GM18867 (cell line): ENCODE data around the gene SYPL1.

Experiments used
- ATAC-seq: cut with Tn5 transposase; IDR thresholded peaks from one replicate; pipeline ENCODE4 v1.9.1; 2021; ENCODE audit warnings: mild to moderate bottlenecking, moderate library complexity; ENCODE audit not compliant: unreplicated experiment

SYPL1 gene

DNA sequence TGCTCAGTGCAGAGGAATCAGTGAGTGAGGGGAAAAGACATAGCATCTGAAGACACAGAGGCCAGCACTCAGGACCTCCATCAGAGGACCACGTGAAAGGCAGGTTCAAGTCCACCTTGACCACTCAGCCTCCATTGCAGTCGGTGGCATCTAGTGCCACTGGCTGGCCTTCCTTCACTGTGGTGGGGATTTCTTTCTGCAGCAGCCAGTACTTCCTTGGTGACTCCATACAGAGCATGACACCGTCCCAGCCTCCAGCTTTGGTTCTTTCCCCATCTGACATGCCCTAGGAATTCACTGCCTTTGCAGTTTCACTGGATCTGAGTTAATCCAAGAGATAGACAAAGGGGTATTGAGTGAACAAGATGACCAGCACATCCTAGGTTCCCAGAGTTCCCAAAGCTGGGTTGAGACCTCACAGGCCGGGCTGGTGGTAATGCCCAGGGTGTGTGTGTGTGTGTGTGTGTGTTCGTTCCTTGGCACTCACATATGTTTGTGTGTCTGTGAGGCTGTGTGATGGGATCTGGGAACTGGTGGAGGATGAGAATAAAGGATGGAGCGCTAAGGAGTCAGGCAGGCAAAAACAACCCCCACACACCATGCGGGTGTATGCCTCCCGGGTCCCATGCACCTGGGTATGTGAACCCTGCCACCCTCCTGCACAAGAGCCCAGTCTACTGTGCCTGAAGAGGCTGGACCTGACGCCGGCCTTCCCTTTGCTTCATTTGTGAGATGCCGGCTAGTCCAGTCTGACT, 57.8 kb downstream of the SYPL1 start:
- ATAC-seq = no peak

DNA sequence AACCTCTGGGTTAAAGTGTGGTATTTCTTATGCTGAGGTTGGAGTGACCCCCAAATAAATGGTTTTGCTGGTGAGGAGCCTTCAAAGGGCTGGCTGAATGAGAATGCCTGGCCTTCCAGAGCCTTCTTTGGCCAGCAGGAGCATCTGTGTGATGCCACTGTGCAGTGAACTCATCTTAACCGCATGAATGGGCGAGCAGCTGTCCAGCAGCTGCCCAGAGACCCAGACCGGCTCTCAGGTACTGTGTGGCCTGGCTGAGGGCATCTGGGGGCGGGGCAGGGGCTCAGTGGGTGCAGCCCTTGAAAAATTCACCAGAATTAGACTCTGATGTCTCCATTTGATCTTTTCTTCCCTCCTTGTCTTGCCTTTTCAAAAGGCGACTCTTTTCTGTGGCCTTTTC, 59.0 kb downstream of the SYPL1 start:
- no peak for ATAC-seq

DNA sequence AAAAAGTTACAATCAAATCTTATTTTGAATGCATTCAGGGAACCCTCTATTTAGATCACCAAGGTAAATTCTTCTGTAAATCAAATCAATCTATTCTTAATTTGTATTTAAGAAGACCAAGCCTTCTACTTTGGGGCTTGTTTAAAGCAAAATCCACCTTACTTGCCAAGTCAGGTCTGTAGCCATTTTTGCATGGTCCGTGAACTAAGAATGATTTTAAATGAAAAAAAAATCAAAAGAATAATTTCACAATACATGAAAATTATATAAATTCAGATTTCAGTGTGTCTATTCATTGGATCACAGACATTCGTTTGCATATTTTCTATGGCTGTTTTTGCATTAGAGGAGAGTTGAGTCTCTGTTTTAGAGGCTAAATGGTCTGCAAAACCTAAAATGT, 59.4 kb downstream of the SYPL1 start:
- ATAC-seq = no peak

DNA sequence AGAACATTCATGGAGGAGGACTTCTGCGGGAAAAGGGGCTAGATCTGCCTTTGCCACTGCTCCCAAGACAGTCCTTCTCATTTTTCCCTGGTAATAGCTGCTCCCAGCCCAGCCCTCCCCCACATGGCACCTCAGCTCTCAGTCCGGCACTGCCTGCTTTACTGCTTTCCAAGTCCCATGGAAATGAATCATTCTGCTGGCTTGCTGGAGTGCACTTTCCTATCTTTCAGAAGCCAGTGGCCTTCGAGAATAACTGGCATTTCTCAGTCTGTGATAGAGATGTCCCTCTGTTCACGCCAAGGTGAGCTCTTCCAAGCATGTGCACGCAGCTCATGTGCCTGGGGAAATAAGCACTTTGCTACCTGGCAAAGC, 61.4 kb downstream of the SYPL1 start:
- ATAC-seq = no peak

DNA sequence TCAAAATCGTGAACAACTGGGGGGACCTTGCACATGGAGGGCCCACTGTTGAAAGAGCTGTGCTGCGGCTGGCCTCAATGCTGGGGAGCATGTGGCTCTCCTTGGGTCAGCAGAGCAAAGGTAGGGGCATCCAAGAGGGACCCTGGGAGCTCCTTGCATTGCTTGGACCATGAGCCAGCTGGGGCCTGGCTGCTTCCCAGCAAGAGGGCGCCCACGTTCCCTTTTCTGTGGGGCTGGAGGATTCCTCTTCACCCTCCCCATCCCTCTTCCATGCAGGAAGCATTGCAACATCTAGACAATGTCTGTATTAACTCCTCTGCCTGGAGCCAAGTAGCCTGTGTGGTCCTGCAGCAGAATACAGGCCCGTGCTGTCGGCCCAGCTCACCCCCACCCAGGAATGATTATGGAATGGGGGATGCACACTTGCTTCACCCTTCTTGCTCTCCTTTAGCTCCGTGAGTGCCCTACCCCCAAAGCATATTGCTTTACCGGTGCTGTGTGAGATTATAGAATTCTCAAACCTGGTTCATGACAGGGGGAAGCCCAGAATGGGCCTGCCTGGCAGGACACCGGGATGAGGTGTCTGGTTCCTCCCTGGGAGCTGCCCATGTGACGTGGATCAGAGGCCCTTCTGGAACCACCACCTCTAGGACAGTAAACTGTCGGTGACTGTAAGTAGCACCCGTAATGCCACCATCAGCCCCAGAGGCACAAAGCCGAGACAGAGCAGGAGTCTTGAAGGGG, 61.9 kb downstream of the SYPL1 start:
- ATAC-seq = no peak

DNA sequence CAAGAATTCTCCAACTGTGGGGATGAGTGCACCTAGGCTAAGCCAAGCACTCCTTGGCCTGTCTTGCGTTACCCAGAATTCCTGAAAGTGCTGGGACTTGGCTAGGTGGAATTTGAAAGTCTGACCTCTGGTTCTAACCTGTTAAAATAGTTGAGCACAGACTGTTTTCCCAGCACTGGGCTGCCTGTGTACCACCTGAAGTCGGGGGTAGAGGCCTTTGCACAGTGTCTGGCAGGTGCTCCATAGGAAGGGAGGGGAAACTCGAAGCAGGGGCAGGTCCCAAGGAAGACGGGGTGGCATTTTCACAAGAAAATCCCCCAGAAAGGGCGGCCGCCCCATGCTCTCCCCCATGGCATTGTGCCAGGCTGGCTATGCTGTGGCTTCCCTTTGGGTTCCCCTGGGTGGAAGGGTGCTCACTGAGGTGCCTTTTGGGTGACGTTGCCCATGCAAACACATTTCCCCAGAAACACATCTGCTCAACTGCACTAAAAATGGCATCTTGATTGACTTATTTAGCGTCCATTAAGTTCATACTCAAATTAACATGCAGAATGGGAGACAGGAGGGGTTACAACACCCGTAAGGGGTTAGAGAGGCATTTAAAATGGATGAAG, 62.9 kb downstream of the SYPL1 start:
- ATAC-seq = no peak

DNA sequence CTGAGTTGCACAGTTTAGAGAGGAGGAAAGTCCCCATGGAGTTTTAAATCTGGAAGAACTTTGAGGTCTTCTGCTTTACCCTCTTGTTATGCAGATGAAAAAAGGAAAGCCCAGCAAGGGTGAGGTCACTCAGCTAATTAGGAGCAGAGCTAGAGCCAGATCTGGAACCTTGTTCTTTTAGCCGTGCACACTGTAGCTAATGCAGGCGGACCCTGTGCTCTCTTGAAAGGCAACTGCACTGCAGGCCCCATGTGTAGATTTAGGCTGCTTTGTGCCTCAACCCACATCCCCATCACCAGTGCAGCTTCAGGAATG, 63.4 kb downstream of the SYPL1 start:
- ATAC-seq = no peak

DNA sequence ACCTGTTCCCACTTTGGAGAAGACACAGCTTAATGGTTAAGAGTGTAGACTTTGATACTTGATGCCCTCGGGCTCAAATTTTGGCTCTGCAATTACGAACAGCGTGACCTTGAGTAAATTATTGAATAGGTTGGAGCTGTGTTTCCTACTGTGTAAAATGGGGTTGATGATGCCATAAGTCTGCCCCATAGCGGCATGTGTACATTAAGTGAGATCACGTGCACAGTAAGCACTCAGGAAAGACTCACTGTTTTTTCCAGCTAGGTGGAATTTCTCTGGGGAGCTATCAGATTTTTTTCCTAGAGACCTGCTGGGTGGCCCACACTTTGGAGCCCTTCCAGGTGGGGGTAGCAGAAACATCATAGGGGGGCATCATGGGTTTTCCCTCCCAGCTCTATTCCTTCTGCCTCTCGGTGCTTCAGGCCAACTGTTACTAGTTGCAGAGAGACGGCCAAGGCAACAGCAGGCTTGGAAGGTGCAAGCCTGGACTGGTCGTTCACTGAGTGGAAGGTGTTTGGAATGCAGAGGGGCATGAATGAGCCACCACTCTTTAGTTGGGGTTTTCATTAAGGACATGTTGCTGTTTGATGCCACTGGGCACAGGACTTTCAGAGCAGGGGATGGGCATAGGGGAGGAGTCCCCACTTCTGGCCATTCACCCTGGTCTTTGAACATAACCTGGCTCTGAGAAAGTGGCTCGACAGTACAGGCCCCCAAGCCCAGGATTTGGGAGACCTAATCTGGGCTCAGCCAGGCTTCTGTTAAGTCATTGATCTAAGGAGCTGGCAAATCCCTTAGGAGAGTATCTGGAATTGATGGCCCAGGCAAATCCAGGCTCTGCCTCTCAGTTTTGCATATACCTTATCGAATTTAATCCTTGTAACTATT, 64.0 kb downstream of the SYPL1 start:
- no peak for ATAC-seq

DNA sequence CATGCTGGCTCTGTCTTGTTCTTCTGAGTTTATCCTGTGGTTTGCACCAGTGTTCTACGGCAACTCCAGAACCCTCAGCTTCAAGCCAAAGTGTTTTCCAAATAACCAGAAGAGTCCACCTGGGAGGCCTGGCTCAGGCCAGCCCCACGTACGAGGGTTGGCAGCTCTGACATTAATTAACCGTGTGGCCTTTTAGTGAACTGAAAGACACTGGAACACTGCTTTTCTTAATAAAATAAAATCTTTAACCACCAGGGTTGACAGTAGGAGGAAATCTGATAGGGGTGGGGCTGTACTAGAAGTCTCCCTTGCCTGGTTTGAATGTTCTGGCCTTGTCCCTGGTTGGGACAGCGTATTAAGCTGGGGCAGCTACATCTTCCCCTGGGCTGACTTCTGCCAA, 64.9 kb downstream of the SYPL1 start:
- no peak for ATAC-seq

DNA sequence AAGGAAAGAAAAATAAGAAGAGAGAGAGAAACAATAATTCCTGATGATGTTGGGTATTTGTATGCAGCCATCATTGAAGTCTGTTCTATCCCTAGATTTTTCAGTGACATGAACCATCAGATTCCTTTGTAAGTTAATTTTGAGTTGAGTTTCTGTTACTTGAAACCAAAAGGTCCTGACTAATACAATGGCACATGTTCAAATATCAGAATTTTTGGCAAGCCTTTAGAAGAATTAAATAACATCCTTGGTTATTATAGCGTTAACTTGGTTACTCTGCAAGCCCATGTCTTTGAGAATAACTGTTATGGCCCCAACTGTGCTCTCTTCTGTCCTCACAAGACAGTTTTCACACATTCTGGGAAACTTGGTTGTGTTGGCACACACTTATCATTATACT, 66.5 kb downstream of the SYPL1 start:
- ATAC-seq = no peak

DNA sequence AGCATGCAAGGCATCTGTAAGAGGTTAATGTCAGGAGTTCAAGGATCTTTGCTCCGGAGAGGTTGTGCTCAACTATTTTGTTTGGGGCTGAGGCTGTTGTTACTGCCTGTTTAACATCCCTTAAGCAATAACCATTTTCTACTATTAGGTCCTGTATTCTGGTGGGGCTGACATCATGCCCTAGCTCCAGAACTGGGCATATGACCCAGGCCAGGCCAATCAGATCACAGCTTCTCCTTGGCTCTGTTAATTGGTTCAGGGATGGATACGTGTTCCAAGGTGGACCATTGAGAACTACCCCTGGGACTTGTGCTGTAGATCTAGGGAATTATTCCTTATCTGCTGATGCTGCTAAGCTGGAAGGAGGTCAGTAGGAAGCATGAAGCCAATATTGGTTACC, 67.0 kb downstream of the SYPL1 start:
- no peak for ATAC-seq

DNA sequence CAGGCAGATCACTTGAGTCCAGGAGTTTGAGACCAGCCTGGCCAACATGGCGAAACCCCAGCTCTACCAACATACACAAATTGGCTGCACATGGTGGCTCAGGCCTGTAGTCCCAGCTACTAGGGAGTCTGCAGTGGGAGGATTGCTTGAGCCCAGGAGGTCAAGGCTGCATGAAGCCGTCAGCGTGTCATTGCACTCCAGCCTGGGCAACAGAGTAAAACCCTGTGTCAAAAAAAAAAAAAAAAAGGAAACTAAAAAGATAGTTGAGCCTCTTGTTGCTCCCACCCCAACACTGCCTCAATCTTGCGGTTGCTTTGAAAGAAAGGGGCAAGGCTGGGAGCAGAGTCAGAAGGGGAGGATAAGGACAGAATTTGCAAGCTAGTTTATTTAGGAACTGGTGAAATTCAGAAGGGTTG, 69.9 kb downstream of the SYPL1 start:
- no peak for ATAC-seq

DNA sequence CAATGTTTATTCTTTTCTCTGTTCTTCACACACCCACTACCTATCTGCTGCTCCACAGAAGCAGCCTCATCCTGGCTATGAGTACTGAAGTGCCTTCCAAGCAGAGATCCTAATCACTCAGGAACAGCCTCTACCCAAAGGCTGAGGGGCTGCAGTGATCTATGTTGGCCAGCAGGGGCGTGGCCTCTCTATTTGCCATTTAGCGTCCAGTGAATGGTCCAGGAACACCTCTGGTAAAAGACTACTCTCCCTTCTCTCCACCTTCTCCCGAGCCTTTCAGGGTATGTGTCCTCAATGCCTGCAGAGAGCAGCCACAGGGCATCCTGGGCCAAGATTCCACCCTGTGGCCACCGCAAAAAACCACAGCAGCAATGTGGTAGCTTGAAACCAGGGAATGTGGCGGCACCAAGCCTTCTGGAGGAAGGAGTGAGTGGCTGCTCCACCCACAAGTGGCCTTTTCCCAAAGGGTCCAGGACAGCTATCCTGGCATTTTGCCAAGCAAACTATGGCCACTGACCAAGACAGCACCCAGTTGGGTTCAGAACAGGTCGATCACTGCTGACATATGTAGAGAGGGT, 70.9 kb downstream of the SYPL1 start:
- peak; percentile 55 for ATAC-seq
